GM21423 (cell line): ENCODE measurements around the gene ATP2B2.
A peak's percentile ranks its signal among the peaks of the same experiment; 100 is the strongest.

Source experiments
- ATAC-seq: cut with Tn5 transposase; IDR thresholded peaks from one replicate; pipeline ENCODE4 v1.9.1; 2021; ENCODE audit warnings: mild to moderate bottlenecking, moderate library complexity; ENCODE audit not compliant: unreplicated experiment

The ATP2B2 gene

DNA sequence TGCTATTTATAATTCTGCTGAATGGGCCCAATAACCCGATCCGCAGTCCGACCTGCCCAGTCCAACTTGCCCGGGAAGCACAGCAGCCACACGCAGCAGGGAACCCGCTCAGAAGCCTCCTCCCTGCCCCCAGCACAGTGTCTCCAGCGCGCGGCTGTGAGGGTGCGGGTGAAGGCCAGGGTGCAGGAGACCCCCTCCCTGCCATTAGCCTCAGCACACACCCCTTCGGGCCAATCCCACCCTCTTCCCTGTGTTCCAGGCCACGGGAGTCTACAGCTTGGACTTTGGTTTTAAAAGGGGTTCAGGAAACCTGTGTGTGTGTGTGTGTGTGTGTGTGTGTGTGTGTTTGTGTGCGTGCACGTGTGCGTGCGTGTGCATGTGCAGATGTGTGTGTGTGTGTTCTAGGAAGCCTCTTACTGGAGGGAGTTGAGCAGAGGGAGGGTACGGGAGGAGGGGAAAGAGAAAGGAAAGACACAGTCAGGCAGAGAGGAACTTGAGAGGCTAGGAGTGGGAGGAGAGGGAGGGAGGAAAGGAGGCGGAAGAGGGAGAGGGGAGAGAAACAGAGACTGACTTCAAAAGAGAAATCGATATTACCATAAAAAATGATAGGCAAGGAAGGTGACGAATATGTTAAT, 34.2 kb downstream of the ATP2B2 start:
- ATAC-seq, result no peak

DNA sequence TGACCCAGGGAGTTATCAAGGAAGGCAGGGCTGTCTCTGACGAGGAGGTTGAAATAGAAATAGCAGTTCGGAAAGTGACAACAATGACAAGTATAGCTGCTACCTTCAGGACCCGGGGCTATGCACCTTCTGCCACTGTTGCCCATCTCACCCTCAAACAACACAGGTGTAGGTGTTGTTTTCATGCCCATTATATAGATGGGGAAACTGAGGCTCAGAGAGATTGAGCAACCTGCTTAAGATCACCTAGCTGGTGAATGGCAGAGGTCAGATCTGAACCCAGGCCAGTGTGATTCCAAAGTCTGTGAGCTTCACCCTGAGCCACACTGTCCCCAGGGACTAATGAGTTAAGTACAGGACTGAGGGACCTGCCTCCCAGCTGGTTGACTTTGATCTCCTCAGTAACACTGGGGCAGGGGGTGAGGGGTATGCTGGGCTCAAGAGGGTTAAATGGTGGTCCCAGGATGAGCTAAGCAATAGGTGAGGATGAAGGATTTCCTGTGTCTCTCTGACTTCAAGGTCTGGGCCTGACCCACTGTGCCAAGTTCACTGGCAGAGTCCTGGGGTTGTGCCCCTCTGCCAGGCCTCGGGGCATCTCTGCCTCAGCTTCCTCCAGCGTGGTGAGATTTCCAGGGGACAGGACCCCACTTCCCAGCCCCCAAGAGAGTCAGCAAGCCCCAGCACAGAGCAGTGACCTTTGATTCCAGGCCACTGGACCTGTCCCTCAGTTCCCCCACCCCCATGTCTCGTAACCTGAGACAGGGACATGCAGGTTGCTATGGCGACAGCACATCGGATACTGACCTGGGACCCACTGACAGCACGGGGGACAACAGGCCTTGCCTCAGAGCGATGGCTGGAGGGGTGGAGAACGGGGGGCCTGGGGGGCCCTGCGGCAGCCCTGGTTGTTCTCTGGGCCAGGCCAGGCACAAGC, 35.0 kb downstream of the ATP2B2 start:
- no peak for ATAC-seq

- ATAC-seq, result no peak
These were observed 35.8 kb downstream of the ATP2B2 start for GRCh38 chr3:10469441-10470119.

GRCh38 chr3:10468613-10469354, 36.6 kb downstream of the ATP2B2 start:
- no peak for ATAC-seq

- ATAC-seq, result no peak
These were observed 37.3 kb downstream of the ATP2B2 start for GRCh38 chr3:10467904-10468612.

GRCh38 chr3:10467204-10467603, 38.2 kb downstream of the ATP2B2 start:
- no peak for ATAC-seq

GRCh38 chr3:10466186-10466585, 39.2 kb downstream of the ATP2B2 start:
- ATAC-seq, result no peak

- ATAC-seq, result no peak
These were observed 40.2 kb downstream of the ATP2B2 start for GRCh38 chr3:10465161-10465560.

- no peak for ATAC-seq
These were observed 41.6 kb downstream of the ATP2B2 start for GRCh38 chr3:10463533-10464434.

GRCh38 chr3:10462641-10463532, 42.5 kb downstream of the ATP2B2 start:
- no peak for ATAC-seq

- ATAC-seq, result no peak
These were observed 44.3 kb downstream of the ATP2B2 start for GRCh38 chr3:10460951-10461545.

DNA sequence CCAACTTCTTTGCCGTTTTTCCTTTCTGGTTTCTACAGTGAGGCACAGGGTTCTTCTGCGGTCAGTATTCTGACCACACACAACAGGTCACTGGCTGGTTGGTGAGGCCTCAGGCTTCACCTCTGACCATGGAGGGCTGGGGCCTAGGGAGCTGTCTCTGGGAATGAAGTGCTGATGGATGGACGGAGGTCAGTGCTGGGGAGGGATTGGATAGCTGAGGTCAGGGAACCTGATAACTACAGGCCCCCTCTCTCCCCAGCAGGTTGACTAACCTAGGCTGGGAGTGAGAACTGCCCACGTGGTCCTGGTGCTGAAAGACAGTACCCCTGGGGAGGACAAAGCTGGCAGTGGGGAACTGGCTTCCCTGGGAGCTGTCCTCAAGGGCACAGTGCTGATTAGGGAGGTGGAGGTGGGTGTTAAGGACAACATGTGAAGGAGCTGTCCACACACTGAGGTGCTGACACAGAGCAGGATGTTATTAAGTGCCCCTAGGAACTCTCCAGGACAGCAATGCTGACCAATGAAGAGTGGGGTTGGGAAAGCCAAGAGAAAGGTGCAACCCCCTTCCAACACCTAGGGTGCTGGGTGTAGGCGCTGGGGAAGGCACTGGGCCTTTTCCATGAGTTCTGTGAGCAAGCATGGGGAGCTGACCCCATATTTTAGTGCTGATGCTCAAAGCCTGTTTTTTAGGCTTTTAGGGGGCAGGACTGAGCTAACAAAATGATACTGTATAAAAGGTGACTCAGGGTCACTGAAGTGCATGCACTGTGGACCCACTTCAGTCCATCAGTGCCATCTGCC, 45.2 kb downstream of the ATP2B2 start:
- ATAC-seq, result peak; percentile 44

- ATAC-seq, result no peak
These were observed 47.8 kb downstream of the ATP2B2 start for GRCh38 chr3:10457560-10457959.

- no peak for ATAC-seq
These were observed 48.4 kb downstream of the ATP2B2 start for GRCh38 chr3:10456981-10457380.

- no peak for ATAC-seq
These were observed 49.9 kb downstream of the ATP2B2 start for GRCh38 chr3:10455545-10455914.

DNA sequence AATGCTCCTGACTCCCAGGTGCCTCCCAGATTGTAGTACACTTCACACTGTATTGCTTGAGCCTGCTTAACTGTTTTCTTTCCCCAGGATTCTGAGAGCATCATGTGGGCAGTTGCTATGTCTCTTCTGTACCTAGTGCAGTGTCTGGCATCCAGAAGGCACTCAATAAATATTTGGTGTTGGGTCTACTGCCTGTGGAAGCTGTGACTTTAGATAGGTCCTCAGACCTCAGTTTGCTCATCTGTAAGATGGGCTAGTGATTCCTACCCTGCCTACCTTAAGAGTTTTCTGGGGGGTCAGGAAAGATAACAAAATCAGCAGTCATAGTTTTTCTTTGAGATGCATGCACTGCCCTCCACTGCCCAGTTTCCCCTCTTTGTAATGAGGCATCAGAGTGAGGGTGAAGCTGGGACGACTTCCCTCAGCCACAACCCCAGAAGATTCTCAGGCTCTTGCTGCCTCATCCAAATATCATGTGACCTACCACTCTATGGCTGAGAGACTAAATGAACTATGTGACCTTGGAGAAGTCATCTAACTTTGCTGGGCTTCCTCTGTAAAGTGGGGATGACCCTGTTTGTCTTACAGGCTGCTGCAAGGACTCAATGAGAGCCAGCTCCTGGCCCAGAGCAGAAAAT, 50.4 kb downstream of the ATP2B2 start:
- no peak for ATAC-seq
